WTC11 (cell line): ENCODE measurements around the gene TSC1. TPM values are rescaled to one million over a fixed set of nuclear protein-coding genes. Genes with fewer than 3 reads are reported as not detected.

ENCODE experiments used
- ATAC-seq: fragments of 200-7000 bp; cut with Tn5 transposase; 2 replicates; pipeline ENCODE4 v1.10.0; 2021; ENCODE audit warnings: mild to moderate bottlenecking, moderate library complexity
- CTCF ChIA-PET: fragments of 300-600 bp; sonication (Branson Sonifier 250); formaldehyde crosslinking; loops from one replicate; lab custom pipeline; 2021; ENCODE audit warnings: antibody characterized with exemption; lab: Charles Lee
- POLR2A ChIA-PET: fragments of 350-600 bp; sonication (Branson Sonifier 250); formaldehyde crosslinking; loops from one replicate; lab custom pipeline; 2021; ENCODE audit warnings: antibody characterized with exemption; lab: Charles Lee
- DNase-seq: peaks from one replicate; pipeline ENCODE4 v3.0.0; 2021; ENCODE audit warnings: low spot score
- H3K27ac Mint-ChIP-seq: 2 replicates; pipeline ENCODE4 v1.8.0; 2021; ENCODE audit warnings: mixed read lengths
- H3K27me3 Mint-ChIP-seq: 2 replicates; pipeline ENCODE4 v1.8.0; 2021; ENCODE audit warnings: low read depth, mild to moderate bottlenecking, moderate library complexity, mixed read lengths
- H3K36me3 Mint-ChIP-seq: 2 replicates; pipeline ENCODE4 v1.8.0; 2021; ENCODE audit warnings: mixed read lengths
- H3K4me1 Mint-ChIP-seq: 2 replicates; pipeline ENCODE4 v1.8.0; 2022; ENCODE audit warnings: mixed read lengths
- H3K4me3 Mint-ChIP-seq: 2 replicates; pipeline ENCODE4 v1.8.0; 2021; ENCODE audit warnings: mild to moderate bottlenecking, moderate library complexity, mixed read lengths
- H3K9me3 Mint-ChIP-seq: 2 replicates; pipeline ENCODE4 v1.8.0; 2021; ENCODE audit warnings: mixed read lengths
- AFF4 ChIP-seq: sonication (generic); formaldehyde crosslinking; IDR thresholded peaks from 2 replicates; pipeline ENCODE4 v1.8.1; 2023; ENCODE audit warnings: mild to moderate bottlenecking, missing genetic modification reagents, borderline replicate concordance
- ARID4B ChIP-seq: sonication (generic); formaldehyde crosslinking; IDR thresholded peaks from 2 replicates; pipeline ENCODE4 v1.8.0; 2023; ENCODE audit warnings: missing genetic modification reagents, mild to moderate bottlenecking, borderline replicate concordance
- ATF1 ChIP-seq: sonication (generic); formaldehyde crosslinking; IDR thresholded peaks from 2 replicates; pipeline ENCODE4 v1.8.1; 2023; ENCODE audit warnings: mild to moderate bottlenecking, moderate library complexity, missing genetic modification reagents
- CREB1 ChIP-seq: sonication (generic); formaldehyde crosslinking; IDR thresholded peaks from 2 replicates; pipeline ENCODE4 v1.8.0; 2023; ENCODE audit warnings: mild to moderate bottlenecking, missing genetic modification reagents
- CREM ChIP-seq: sonication (generic); formaldehyde crosslinking; IDR thresholded peaks from 2 replicates; pipeline ENCODE4 v1.8.1; 2022; ENCODE audit warnings: mild to moderate bottlenecking, missing genetic modification reagents, moderate library complexity
- ESRRA ChIP-seq: sonication (generic); formaldehyde crosslinking; IDR thresholded peaks from 2 replicates; pipeline ENCODE4 v1.8.1; 2022; ENCODE audit warnings: mild to moderate bottlenecking, missing genetic modification reagents, borderline replicate concordance
- FOXJ3 ChIP-seq: sonication (generic); formaldehyde crosslinking; IDR thresholded peaks from 2 replicates; pipeline ENCODE4 v1.9.0; 2021; ENCODE audit warnings: missing genetic modification reagents, mild to moderate bottlenecking, borderline replicate concordance
- FOXP1 ChIP-seq: sonication (generic); formaldehyde crosslinking; IDR thresholded peaks from 2 replicates; pipeline ENCODE4 v1.8.0; 2022; ENCODE audit warnings: missing genetic modification reagents, mild to moderate bottlenecking, moderate library complexity, borderline replicate concordance
- MXD4 ChIP-seq: fragments of 250-450 bp; sonication (Bioruptor Pico); IDR thresholded peaks from 2 replicates; pipeline ENCODE4 v1.8.0; 2021; ENCODE audit warnings: mild to moderate bottlenecking, moderate library complexity, borderline replicate concordance
- NFATC4 ChIP-seq: fragments of 250-450 bp; sonication (Bioruptor Pico); IDR thresholded peaks from 2 replicates; pipeline ENCODE4 v1.9.0; 2021; ENCODE audit warnings: mild to moderate bottlenecking
- NR2C2 ChIP-seq: sonication (generic); formaldehyde crosslinking; IDR thresholded peaks from 2 replicates; pipeline ENCODE4 v1.8.0; 2022; ENCODE audit warnings: mild to moderate bottlenecking, missing genetic modification reagents
- PRDM15 ChIP-seq: sonication (generic); formaldehyde crosslinking; IDR thresholded peaks from 2 replicates; pipeline ENCODE4 v1.8.0; 2022; ENCODE audit warnings: missing genetic modification reagents
- RELA ChIP-seq: sonication (generic); formaldehyde crosslinking; IDR thresholded peaks from 2 replicates; pipeline ENCODE4 v1.8.1; 2022; ENCODE audit warnings: missing genetic modification reagents, mild to moderate bottlenecking, borderline replicate concordance
- RORB ChIP-seq: fragments of 250-450 bp; sonication (Bioruptor Pico); IDR thresholded peaks from 2 replicates; pipeline ENCODE4 v1.9.0; 2021; ENCODE audit warnings: mild to moderate bottlenecking
- SMAD3 ChIP-seq: sonication (generic); formaldehyde crosslinking; IDR thresholded peaks from 2 replicates; pipeline ENCODE4 v1.8.0; 2022; ENCODE audit warnings: missing genetic modification reagents, mild to moderate bottlenecking, borderline replicate concordance
- SMAD4 ChIP-seq: sonication (generic); formaldehyde crosslinking; IDR thresholded peaks from 2 replicates; pipeline ENCODE4 v1.8.0; 2022; ENCODE audit warnings: mild to moderate bottlenecking, missing genetic modification reagents
- SP1 ChIP-seq: sonication (generic); formaldehyde crosslinking; conservative IDR thresholded peaks from 2 replicates; pipeline ENCODE4 v1.8.1; 2022; ENCODE audit warnings: missing genetic modification reagents
- ZBTB43 ChIP-seq: sonication (generic); formaldehyde crosslinking; IDR thresholded peaks from 2 replicates; pipeline ENCODE4 v1.8.1; 2023; ENCODE audit warnings: mild to moderate bottlenecking, missing genetic modification reagents
- ZNF263 ChIP-seq: sonication (generic); formaldehyde crosslinking; IDR thresholded peaks from 2 replicates; pipeline ENCODE4 v1.8.1; 2022; ENCODE audit warnings: low read depth, mild to moderate bottlenecking, moderate library complexity, missing genetic modification reagents
- ZNF416 ChIP-seq: fragments of 250-450 bp; sonication (Bioruptor Pico); IDR thresholded peaks from 2 replicates; pipeline ENCODE4 v1.9.0; 2021; ENCODE audit warnings: mild to moderate bottlenecking, inconsistent platforms
- ZNF423 ChIP-seq: fragments of 250-450 bp; sonication (Bioruptor Pico); IDR thresholded peaks from 2 replicates; pipeline ENCODE4 v2.1.2; 2022; ENCODE audit warnings: mild to moderate bottlenecking, moderate library complexity
- total RNA-seq: library from RNA; stranded (reverse); gene quantifications from 3 replicates; pipeline ENCODE4 v1.2.3, GENCODE V29; 2021

Gene TSC1
- total RNA-seq, 1 experiment from 2014 or later = 52.9 TPM

GRCh38 chr9:132883349-132884294 is 60.8 kb downstream of the TSC1 start:
- CTCF ChIA-PET = interaction anchor here (1.4 kb wide), 1 partner anchor 21 kb away, joined by 3 read pairs; no protein-coding TSS in a partner anchor
- H3K36me3 Mint-ChIP-seq = no peaks in the 10 kb centered on the region
- POLR2A ChIA-PET = no interaction called here
- 0 out of 2 replicates have a peak, but pooled peaks cover 3% of the 10 kb centered on the region for H3K4me1 Mint-ChIP-seq
- DNase-seq = no peak
- no peak overlapping the region for H3K4me3 Mint-ChIP-seq
- no peak for TF ChIP-seq SMAD4 (CRISPR knock-in tag)
- no peak for TF ChIP-seq ZNF263 (CRISPR knock-in tag)
- TF ChIP-seq NR2C2 (CRISPR knock-in tag) = no peak
- TF ChIP-seq MXD4 (CRISPR knock-in tag) = no peak
- no peak for TF ChIP-seq FOXJ3 (CRISPR knock-in tag)
- TF ChIP-seq AFF4 (CRISPR knock-in tag) = no peak
- no peak for TF ChIP-seq CREB1 (CRISPR knock-in tag)
- no peak for TF ChIP-seq CREM (CRISPR knock-in tag)
- TF ChIP-seq ZNF416 (CRISPR knock-in tag) = no peak
- TF ChIP-seq ZNF423 (CRISPR knock-in tag) = no peak
- no peak for TF ChIP-seq SP1 (CRISPR knock-in tag)
- ATAC-seq = no peak
- no peak overlapping the region for H3K27ac Mint-ChIP-seq
- no peaks in the 10 kb centered on the region for H3K9me3 Mint-ChIP-seq
- H3K27me3 Mint-ChIP-seq = peaks cover 14% of the 10 kb centered on the region

GRCh38 chr9:132882616-132883015 is 61.8 kb downstream of the TSC1 start:
- ChIA-PET CTCF (interaction anchor here (1.2 kb wide), 1 partner anchor 34 kb away, joined by 4 read pairs; no protein-coding TSS in a partner anchor), POLR2A (no interaction called here)
- ATAC-seq (no peak), DNase-seq (no peak)
- Mint-ChIP-seq H3K4me1 (0 out of 2 replicates have a peak, but pooled peaks cover 3% of the 10 kb centered on the region), H3K27me3 (peaks cover 15% of the 10 kb centered on the region), H3K27ac (no peak overlapping the region), H3K4me3 (no peak overlapping the region), H3K9me3 (no peaks in the 10 kb centered on the region), H3K36me3 (no peaks in the 10 kb centered on the region)
- TF ChIP-seq NFATC4 (no peak), RELA (CRISPR knock-in tag) (no peak), FOXP1 (CRISPR knock-in tag) (no peak), SMAD3 (no peak), ARID4B (no peak), FOXJ3 (CRISPR knock-in tag) (no peak), RORB (CRISPR knock-in tag) (no peak), ZBTB43 (CRISPR knock-in tag) (no peak), ESRRA (CRISPR knock-in tag) (no peak), ZNF263 (CRISPR knock-in tag) (no peak), ATF1 (CRISPR knock-in tag) (no peak), PRDM15 (no peak), SP1 (CRISPR knock-in tag) (no peak)
